HG03159 (cell line): Measurements from ENCODE around the gene PLA2G7.
"Not testable (repeated sequence)": the region's sequence is repeated elsewhere in the genome, so short reads cannot be mapped to it uniquely, and the experiment has no call there.

Experiments used
- ATAC-seq: cut with Tn5 transposase; IDR thresholded peaks from one replicate; pipeline ENCODE4 v1.9.1; 2021; ENCODE audit warnings: mild to moderate bottlenecking, moderate library complexity; ENCODE audit not compliant: unreplicated experiment

The PLA2G7 gene

DNA sequence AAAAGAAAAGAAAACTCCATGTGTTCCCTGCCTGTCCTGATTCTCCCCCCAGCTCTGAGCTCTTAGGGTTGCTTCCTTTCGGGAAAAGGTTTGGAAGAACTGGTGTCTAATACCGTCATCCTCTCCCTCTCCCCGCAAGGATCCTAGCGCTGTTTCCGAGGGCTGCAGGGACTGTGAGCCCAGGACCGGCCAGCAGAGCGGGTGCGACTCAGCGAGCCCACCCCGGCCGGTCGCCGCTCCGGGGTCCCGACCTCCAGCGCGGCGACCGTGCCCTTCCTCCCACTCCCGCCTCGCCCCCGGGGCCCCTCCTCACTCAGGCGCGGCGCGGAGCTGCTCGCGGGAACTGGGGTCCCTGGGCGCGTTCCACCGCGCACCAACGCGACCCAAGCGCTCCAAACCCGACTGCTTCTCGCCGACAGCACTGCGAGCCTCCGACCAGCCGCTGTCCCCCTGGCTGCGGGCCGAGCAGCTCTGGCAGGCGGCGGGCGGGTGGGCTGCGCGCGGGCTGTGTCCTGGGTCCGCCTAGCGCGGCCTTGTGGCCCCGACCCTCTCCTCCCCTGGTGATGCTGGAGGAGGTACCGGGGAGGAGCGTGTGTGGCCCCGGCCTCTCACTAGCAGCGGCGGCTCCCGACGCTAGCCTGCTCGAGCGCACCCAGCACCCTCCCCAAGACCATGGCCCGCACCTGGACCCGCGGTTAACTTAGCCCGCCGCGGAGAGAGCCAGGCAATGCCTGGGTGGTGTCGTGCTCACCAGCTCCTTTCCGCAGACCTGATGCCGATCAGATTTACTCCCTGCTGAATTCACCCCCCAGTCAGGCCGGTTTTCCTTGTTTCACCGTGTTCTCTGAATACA lies at the start of gene PLA2G7:
Gene PLA2G7 (minus strand): TSS at position 509 of the 853 bp plus-strand sequence. CDS start 12,484 bp downstream, outside the sequence.
- no peak for ATAC-seq

DNA sequence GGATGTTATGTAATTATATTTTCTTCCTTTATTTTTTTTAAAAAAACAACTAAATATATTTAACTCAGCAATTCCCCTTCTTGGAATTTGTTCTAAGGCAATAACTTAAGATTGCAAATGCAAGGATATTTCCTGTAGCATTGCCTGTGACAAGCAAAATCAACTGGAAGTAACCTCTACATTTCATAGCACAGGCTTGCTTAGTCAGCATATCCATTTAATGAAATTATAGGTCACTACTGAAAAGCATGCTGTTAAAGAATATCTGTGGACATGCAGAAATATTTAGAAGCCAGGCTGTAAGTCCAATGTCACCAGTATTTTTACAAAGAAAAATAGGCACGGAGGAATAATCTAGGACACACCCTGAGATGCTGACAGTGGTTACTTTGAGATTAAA lies 49.4 kb upstream of the PLA2G7 start:
- ATAC-seq = no peak

DNA sequence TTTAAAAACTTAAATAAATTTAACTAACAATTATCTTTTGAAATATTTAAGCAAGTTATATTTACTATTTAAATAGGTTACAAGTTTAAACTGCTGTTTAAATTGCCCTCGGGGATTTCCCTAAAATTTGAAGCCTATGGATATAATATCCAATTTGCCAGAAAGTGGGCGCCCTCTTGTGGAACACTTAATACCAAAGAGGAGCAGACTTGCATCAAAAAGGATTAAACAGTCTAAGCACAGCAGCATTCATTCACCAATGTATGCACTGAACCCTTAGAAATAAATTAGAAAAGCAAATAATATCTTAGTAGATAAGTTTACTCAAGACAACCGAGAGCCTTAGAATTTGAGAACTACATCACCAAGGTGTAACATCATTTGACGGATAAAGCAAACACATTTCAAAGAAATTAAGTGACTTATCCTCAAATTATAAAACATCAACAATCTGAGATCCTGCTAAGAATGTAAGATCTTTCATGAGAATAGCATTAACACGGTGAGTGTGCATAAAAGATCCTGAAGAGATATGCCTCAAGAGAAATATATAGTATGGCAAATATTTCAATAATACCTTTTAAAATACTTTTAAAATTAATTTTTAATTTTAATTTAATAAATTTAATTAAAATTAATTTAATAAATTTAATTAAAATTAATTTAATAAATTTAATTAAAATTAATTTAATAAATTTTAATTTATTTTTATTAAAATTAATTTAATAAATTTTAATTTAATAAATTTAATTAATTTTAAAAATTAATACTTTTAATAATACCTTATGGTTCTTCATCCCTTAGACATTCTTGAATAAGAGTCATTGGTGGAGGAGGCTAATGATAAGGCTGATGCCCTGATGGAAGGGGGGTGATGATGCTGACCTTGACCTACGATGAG lies 46.6 kb upstream of the PLA2G7 start:
- no peak for ATAC-seq

DNA sequence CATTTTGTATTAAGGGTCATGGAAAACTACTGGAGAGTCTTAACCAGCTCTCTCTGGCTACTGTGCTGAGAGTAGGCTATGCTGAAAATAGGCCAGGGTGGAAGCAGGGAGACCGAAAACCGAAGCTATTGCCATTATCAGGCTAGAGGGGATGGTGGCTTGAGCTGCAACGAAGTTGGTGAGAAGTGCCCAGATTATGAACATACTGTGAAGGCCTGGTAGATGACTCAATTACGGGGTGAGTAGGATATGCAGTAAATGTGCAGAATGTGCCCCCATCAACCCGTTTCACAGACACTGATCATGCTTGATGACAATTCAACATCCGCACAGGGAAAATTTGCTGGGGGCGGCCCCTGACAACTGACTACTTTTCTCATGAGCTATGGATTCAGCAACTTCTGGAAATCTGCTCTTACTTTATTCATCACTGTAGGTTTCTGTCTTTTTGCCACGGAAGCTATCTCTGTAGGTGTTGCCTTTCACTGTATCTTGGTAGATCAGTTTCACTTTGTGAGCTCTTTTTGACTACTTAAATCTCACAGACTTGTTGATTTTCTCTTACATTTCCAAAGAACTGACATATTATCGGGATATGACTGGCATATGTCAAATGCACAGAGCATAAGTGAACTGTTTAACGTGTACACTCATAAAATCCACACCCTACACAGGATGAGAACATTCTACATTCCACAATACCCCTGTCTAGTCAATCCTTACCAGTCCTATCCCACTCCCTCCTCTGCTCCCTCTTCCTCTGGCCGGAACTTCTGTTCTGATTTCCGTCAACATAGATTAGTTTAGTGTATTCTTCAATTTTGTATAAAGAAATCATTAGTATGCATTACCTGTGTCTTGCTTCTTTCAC lies 42.5 kb upstream of the PLA2G7 start:
- no peak for ATAC-seq

DNA sequence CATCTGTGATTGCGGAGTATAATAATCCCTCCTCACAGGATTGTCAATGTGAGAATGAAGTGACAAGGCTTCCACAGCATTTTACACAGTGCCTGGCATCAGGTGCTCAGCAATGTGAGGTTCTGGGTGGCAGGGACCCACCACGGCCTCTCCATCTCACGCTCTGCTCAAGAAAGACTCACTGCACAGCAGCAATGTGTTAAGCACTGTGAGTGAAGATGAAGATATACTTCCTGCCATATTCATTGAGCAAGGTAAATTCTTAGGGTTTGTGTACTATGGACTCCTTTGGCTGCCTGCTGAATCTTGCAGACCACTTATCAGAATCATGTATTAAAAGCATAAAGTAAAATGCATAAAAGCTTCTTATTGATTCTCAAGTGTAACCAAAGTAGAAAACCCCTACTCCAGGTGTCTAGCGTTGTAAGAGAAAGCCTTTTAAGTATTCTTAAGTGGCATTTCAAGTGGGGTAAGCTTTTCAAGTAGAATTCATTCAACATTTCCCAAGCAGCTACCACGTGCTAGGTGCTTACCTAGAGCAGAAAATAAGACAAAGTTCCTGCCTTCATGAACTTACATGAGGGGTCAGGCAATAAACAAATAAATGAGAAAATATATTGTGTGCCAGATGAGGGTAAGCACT lies 41.0 kb upstream of the PLA2G7 start:
- ATAC-seq = no peak

DNA sequence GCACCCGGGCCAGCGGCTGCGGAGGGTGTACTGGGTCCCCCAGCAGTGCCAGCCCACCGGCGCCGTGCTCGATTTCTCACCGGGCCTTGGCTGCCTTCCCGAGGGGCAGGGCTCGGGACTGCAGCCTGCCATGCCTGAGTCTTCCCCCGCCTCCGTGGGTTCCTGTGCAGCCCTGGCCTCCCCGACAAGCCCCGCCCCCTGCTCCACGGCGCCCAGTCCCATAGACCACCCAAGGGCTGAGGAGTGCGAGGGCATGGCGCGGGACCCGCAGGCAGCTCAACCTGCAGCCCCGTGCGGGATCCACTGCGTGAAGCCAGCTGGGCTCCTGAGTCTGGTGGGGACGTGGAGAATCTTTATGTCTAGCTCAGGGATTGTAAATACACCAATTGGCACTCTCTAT lies 39.6 kb upstream of the PLA2G7 start:
- ATAC-seq = not testable (repeated sequence)

DNA sequence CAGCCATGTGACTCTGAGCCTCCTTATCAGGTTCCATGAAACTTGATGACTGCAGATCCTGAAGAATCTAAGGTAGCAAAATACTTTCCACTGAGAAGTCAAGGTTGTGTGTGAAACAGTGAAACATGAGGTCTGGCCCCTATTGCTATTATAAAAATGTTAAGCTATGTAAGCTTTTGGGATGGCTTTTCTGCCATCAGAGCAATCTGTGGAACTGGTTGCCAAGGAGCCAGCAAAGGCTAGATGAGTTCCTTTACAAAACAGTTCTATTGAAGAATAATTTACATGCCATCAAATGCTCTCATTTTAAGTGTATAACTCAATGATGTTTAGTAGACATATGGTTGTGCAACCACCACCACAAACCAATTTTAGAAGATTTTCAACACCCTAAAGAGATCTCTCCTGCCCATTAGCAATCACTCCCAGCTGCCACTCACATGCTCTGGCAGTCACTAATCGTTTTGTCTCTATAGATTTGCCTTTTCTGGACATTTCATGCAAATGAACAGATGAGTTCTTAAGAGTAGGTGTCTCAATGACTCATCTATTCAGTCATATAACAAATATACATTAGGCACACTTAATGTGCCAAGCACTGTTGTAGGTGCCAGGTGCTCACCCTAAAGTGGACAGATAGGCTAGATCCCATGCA lies 38.2 kb upstream of the PLA2G7 start:
- no peak for ATAC-seq

DNA sequence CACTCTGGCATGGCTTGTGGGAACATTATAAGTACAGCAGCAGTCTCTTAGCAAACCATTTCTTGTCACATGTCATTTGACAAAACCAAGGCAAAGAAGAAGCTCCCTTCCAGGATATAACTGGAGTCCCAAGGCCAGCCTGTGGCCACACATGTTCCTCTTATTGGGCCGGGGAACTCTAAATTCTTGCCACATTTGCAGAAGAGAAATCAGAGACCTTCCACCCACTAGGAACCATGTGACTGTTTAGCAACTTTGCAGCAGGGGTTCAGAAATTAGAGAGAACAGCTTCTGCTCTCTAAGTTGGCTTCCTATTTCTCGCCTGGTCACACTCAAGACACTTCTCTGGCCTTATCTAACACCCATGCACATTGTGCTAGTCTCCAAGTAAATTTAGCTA lies 37.6 kb upstream of the PLA2G7 start:
- peak; percentile 63 for ATAC-seq

DNA sequence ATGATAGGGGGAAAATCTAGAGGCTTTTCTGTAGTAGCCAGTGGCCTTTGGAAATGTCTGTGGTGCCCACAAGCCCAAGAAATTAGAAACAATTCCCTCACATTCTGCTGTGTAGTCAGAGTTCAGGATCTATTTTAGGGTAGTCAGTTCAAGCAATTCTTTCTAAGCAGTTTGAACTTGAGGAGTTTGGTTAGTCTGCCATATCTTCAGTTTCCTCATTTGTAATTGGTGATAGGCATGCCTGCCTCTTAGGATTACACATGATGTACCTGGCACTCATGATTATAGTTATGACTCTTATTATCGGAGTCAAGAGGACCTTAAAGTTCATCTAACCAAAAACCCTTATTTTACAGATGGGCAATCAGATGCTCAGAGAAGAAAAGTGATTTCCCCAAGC lies 36.8 kb upstream of the PLA2G7 start:
- no peak for ATAC-seq

DNA sequence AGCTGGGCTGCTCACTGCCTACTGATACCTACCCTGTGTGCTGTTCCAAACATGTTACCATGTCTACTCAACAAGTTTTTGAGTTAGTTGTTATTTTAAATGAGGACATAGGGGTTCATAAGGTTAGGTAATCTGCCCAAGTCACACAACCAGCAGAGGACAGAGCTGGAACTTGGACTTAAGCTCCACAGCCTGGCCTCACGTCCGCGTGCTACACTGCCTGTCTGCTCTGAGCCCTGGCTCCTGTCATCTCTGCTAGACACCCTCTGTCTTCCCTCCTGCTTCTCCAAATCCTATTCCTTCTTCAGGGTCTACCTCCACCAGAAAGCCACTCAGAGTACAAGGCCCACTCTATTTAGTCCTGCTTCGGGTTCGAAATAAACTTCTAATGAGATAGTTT lies 29.8 kb upstream of the PLA2G7 start:
- ATAC-seq = no peak

DNA sequence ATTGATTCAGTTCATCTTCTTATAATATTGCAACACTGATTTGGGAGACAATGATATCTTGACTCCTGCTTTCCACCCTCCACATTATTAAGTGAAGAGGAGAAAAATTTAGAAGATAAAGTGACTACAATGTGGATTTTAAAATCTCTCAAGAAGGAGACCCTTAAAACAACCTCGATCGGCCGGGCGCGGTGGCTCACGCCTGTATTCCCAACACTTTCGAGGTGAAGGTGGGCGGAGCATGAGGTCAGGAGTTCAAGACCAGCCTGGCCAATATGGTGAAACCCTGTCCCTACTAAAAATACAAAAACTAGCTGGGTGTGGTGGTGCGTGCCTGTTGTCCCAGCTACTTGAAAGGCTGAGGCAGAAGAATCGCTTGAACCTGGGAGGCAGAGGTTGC lies 29.1 kb upstream of the PLA2G7 start:
- not testable (repeated sequence) for ATAC-seq

DNA sequence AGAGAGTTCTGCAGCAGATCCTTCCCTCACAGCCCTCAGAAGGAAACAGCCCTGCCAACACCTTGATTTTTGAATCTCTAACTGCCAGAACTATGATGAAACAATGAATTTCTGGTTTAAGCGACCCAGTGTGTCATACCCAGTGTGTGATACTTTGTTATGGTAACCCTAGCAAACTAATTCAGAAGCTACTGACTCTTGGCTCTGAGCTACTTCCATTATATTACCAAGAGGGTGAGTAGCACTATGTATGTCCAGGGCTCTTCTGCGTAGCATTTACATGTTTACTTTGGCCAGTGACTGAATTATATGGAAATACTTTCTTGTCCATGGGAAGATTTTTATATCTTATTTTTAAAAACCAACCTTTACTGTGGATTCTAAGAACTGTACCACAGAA lies 28.3 kb upstream of the PLA2G7 start:
- ATAC-seq = no peak

DNA sequence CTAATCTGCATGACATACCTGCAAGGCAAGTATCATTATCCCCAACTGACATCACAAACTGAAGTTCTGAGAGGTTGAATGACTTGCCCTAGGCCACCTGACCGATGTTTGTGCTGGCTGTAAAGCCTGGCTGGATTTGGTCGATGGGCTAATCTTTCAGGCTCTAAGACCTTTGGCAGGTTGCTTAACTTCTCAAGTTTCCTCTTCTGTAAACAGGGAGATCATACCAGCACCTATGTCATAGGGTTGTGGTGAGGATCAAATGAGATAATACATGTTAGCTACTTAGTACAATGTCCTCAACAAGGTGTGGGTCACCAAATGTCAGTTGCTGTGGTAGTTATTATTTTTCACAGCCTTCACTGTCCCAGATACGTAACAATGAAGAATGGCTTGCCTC lies 25.8 kb upstream of the PLA2G7 start:
- no peak for ATAC-seq

DNA sequence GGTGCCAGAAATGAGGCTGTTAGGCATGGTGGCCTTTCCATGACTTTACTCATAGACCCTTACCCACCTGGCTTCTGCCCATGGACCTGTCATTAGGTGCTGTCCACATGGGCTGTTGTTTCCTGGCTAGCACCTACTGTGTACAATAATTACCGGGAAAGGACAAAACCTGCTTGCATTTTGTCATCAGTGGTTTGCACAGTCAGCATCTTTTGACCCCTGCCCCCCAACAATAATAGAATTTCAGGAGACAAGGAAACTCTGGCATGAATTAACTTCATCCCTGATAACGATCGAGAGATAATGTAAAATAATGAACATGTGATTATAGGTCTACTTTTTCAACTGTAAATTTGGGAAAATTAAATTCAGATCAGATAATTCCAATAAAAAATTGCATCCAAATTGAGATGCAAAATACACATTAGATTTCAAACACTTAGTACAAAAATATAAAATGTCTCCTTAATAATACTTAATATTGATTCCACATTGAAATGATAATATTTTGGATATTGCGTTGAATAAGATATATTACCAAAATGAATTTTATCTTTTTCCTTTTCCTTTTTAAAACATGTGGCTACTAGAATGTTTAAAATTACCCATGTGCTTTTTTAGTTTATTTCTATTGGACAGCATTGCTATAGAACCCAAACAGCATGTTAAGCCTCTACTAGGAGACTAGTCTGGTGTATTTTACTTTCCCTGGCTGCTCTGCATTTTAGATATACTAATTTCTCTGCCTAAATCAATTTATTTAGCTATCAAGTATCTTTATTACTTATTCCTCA lies 24.0 kb upstream of the PLA2G7 start:
- no peak for ATAC-seq

DNA sequence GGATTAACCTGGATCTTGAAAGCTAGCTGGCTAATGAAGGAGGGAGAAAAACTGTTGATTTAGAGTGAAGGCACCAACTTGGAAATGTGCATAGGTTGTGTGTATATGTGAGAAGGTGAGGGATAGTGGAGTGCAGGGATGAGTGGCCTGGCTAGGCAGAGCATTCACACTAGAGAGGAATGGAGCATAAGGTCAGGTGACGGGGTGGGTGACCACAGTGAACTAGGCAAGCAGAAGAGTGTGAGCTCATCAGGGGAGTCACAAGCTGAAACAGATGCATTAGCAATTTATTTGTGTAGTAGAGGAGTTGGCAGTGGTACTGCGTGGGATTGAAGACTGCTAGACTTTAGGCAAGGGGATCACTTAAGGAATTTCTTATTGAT lies 22.0 kb upstream of the PLA2G7 start:
- ATAC-seq = no peak

DNA sequence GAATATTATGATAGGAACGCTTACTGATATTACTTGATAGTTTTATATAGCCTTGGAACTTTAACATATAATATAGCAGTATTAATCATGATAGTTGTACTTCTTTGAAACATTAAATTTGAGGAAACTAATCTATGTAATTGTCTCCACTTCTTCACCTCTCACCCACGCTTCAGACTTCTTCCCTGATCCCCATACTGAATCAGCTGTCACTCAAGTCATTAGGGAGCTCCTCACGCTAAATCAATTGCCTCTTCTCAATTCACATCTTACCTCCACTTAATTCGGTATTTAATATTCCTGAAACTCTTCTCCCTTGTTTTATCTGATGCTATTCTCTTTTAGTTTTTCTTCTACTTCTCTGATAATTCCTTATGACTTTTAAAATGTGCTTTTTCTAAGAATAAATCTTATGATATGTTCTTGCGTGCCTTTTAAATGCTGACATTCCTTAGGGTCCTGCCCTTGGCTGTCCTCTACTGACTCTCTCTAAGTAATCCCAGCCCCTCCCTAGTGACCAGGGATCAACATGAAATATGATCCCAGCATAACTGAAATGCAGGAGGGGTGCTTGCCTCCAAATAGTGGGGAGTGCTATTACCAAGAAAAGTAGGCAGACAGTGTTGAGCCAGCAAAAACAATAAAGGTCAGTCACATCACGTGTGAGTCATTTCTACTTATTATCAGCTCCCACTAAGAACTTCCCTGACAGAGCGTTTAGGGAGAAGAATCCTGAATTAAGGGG lies 21.5 kb upstream of the PLA2G7 start:
- ATAC-seq = no peak

DNA sequence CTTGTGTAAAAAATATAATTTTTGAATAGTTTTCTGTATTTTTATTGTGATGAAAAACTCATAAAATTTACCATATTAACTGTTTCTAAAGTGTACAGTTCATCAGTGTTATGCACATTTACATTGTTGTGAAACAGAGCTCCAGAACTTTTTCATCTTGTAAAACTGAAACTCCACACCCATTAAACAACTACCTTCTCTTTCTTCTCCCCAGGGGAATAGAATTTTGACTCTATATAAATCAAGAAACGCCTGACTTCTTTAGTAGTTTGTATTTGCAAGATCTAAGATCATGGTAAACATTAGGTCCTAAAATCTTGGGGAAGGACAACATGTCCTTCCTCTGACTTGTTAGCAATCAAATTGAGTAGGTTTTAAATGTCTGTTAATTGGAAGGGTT lies 20.7 kb upstream of the PLA2G7 start:
- no peak for ATAC-seq

DNA sequence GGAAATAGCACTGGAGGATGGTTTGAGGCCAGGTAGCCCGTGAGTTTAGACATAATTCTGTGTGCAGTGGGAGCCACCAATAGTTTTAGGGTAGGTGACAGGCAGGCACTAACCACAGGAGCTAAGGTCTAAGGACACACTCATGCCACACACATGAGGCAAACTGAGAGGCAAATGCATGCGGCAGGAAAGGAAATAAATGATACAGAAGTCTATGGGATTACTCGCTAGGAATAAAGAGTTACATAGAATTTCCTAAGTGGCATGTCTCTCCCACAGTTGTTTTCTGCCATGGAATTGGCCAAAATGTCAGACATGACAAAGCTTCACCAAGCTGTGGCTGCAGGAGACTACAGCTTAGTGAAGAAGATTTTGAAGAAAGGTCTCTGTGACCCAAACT lies 16.5 kb upstream of the PLA2G7 start:
- ATAC-seq = no peak

DNA sequence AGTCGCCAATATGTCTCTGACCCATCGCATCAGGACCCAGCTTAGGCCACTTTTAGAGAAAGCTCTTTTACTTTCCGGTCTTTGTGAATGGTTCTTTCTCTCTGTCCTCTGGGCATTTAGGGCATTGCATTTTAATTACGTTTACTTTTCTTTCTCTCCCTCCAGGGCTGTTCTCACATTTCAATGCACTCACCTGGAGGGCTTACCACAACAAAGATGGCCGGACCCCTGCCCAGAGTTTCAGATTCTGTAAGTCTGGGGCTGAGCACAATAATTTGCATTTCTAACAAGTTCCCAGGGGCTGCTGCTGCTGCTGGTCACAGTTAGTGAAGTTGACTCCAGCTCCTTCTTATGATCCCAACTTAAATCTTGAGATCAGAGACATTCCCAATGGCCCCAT lies 14.6 kb upstream of the PLA2G7 start:
- ATAC-seq = no peak
